Measurements from ENCODE around the gene SPECC1.

DNA sequence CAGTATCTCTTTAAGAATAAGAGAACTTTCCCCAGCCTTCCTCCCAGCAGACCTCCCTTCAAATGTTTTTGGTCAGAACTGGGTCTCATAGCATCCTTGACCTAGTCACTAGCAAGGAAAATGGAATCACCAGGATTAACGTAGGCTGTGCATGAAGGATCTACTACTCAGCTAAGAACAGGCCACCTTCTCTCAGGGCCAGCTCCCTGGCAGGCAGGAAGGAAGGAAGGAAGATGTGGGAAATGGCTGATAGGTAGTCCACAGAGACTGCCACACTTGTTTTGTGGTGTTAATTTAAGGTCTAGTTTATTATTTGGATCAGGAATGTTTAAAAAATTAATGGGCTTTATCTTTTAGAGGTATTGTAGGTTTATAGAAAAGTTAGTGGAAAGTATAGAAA lies 136.4 kb downstream of the SPECC1 start:
- TF ChIP-seq GATA2 (IDR thresholded peaks at IDR 0.05; ENCODE audit: low read depth, low read length) (no peak), GATA3 (IDR thresholded peaks at IDR 0.05; ENCODE audit: low read depth, low read length) (no peak)
